Activated gamma-delta T cell treated with anti-CD3 and anti-CD28 coated beads, Interleukin-2, amount 50 U/mL, for 16 hours (primary cell): ENCODE results near the gene NSDHL.
A peak's percentile ranks its signal among the peaks of the same experiment; 100 is the strongest.
"Not testable (repeated sequence)": the region's sequence is repeated elsewhere in the genome, so short reads cannot be mapped to it uniquely, and the experiment has no call there.

ENCODE experiments used
- DNase-seq: peaks from one replicate; pipeline ENCODE4 v3.0.0-alpha.2; 2020; ENCODE audit warnings: low read depth

The NSDHL gene

DNA sequence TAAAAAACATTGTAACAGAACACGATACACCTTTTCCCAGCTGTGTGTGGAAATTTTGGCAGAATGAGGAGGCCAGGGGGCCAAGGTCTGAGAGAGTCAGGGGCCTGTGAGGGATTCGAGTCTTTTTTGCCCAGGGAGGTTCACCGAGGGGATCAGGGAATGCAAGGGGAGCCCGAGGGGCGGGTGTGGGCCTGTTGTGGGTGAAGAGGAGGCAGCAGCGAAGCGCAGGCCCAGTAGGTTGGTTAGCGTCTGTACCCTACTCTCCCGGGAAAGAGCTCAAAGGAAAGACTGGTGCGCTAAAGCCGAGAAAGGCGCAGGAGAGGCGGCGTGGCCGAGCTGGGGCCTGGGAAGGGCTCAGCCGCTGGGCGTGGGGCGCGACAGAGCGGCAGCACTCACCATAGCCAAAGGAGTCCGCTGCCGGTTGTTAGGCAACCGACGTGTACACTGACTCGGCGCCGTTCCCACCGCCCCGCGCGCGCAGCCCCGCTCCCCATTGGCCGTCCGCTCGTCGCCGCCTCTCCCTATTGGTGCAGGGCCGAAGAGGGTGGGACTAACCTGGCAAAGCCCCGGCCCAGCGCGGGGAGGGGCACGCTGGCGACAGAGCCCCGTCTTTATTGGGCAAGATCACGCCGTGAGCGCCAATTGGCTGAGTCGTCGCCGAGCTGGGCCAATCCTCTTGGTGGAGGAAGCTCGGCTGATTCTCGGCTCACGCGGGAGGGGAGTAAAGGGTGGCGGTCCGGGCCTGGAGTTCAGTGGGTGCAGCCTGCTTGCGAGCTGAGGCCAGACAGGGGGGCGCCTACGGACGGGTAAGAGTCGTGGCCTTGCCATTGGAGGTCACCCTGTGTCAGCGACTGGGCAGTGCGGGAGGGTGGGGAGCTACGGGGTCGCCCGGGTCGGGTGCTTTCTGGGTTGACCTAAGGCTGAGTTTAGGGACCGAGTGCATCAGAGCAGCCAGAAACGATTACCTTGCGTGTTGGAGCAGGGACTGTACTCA lies at the start of gene NSDHL, which contains the start of gene CETN2:
NSDHL (plus strand) TSS at position 752 of the 994 bp plus-strand sequence. CDS start 15,262 bp downstream, outside the sequence.
CETN2 (minus strand) TSS at position 446 of the 994 bp plus-strand sequence; CDS start at position 399, 47 bp downstream.
- peak; percentile 86 for DNase-seq

DNA sequence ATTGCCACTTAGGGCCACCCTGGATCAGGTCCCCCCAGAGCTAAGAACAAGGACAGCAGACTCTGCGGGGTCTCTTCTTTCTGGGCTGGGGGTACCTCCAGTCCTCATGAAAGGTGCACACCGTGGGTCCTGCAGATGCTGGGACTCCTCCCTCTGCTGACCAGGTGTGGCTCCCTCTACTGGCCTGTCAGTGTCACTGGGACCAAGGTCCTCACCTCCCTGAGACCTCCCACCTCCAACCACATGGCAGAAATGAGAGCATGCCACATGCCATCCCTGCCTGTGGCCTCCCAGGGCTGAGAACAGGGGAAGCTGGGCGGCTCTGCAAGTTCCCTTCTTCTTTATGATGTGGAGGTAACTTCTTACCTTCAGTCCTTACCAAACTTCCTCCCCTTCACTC lies 43.8 kb upstream of the NSDHL start:
- DNase-seq, result not testable (repeated sequence)

GRCh38 chrX:152798945-152799344 lies 31.9 kb upstream of the NSDHL start:
- no peak for DNase-seq

- no peak for DNase-seq
These were observed 24.8 kb upstream of the NSDHL start for GRCh38 chrX:152806035-152806434.

GRCh38 chrX:152810403-152810802 lies 20.5 kb upstream of the NSDHL start:
- DNase-seq, result no peak

DNA sequence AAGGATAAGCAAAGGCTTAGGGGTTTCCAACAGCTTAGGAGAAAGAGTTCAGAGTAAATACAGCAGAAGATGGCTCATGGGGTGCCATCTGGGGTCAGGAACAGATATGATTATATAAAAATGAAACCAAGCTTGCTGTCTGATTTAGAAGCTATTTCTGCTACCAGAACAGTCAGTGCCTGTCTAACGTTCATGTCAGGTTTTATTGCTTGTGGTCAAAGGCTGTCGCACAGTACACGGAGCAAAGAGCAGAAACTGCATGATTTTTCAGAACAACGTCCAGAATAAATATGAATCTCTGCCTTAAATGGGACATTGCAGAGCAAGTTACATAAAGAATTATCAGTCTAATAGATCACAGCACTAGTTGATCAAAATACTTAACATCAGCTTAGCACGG lies 17.7 kb upstream of the NSDHL start:
- no peak for DNase-seq

DNA sequence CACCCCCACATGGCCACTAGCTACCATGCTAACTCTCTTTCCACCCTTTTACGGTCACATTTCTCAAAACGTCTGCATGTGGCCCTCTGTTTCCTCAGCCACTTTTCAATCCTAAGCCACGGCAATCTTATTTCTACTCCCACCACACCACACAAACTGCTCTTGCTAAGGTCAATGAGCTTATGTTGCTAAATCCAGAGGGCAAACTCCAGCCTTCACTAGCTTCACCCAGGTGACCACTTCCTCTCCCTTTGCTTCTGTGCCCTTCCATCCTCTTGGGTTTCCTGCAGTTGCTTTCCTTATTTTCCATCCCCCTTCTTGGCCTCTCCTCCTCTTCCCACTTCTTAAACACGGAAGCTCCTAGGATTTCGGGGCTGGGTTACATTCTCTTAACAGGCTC lies 16.8 kb upstream of the NSDHL start:
- DNase-seq, result no peak

- no peak for DNase-seq
These were observed 13.6 kb upstream of the NSDHL start for GRCh38 chrX:152817078-152817764.

DNA sequence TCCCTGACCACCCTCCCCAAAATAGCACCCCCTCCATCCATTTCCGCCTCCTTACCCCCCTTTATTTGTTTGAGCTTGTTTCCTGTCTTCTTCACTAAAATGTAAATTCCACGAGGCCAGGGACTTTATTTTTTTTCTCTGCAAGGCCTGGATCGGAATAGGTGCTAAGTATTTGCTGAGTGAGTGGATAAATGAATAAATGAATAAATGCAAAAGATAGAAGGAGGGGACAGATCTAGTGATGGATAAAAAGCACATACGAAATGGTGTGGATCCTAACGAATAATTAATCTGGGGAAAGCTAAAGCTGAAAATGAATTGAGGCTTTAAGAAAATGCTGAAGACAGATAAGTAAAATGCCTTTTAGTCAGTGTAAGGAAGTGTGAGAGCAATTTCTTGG lies 12.5 kb upstream of the NSDHL start:
- DNase-seq, result no peak

DNA sequence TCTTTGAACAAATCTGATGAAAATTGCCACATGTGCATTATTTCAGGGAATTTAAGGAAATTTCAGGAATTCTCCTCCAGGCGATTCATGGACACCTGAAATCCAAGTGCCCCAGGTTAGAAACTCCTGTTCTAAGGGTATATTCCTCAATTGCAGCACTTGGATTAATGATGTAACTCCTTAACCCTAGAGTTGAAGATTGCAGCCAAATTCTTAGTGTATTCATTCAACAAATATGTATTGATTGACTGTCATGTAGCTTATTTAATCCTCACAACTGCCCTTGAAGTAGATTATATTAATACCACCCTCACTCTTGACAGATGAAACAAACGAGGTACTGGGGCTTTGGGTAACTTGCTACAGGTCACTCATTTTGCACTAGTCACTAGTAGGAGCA lies 11.6 kb upstream of the NSDHL start:
- no peak for DNase-seq

DNA sequence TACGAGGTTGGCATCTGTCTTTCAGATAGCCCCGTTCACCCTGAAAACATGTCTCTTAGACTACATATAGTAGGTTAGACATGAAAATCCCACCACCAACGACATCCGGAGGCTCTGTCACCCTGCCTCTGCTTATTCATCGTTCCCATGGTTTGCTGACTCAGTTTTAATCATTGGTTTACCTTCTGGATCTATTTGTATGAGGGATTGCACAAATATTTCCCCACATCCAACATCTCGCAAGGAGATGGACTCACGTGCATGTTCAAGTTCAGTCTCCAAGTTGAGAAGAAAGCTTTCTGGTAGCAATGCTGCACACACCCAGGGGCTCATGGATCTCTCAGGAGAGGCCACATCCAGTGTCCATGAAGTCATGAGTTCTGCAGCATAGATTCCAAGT lies 11.1 kb upstream of the NSDHL start:
- no peak for DNase-seq

DNA sequence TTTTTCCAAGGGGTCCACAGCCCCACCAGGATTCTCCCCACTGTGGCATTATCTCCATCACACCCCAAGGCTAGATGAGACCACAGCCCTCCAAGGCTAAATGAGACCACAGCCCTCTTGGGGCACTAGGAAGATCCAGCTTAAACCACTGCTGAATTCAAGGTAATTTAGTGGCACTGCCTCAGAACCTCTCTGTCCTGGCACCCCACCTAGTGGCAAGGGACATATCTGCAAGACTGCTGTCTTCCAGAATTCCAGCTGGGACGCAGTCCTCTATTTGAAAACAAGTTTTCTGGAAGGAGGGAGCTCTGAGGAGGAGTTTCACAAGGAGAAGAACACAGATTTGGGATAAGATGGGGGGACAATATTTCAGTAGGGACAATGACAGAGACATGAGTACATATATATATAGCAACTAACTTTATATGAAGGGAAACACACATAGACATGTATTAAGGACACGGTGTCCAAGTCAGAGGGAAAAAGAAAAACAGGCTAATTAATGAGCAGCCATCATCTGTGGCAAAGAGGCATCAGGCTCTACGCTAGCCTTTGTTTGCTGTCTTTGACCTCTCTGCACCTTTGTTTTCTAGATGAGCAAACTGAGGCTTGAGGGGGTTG lies 9.6 kb upstream of the NSDHL start:
- DNase-seq, result no peak

- DNase-seq, result no peak
These were observed 8.3 kb upstream of the NSDHL start for GRCh38 chrX:152822383-152823086.

DNA sequence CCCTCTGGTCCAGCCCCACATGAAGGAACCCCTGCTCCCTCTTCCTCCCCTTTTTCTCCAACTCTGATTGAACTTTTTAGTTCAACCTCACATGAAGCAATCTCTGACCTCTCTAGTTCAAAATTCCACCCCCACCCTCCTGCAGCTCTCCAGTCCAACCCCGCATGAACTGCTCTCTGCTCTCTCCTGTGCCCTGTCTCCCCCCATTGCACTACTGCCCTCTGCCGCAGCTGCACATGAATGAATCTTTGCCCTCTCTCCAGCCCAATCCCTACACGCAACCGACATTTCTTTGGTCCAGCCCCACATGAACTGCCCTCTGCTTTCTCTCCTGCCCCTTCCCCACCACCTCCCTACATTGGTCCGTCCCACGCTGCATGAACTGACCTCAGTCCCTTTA lies 7.2 kb upstream of the NSDHL start:
- no peak for DNase-seq

- DNase-seq, result no peak
These were observed 6.0 kb upstream of the NSDHL start for GRCh38 chrX:152824841-152825374.

DNA sequence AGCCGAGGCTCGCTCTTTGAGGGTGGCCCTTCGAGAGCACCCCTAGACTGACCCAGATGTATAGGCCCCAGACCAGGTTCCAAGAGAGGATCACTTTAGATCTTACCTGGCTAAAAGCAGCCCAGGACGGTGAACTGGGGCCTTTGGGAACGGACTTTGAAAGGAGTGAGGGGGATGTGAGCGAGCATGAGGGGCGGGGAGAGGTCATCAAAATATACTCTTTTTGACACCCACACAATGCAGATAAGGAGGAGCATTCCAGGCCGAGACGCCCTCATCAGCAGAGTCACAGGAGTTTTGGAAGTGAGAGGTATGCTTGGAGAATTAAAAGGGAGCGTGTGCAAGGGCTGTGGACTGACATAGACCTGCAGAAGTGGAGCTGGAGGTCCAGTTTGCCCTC lies 528 bp downstream of the NSDHL start:
- no peak for DNase-seq

DNA sequence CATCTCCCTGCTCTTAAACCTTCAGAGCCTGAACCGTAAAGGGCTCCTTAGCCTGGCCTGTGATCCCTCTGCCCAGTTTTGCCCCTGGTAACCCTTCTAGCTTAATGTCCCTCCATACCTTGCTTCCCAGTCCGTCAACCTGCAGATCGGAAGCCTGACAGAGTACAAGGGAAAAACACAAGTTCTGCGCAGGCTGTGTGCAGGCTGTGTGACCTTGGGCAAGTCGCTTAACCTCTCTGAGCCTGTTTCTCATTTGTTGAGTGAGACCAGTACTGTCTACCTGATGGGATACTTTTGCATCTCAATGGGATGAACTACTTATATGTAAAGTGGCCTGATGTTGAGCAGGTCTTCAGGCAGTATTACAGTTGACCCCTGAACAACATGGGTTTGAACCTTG lies 1.7 kb downstream of the NSDHL start:
- DNase-seq, result no peak

DNA sequence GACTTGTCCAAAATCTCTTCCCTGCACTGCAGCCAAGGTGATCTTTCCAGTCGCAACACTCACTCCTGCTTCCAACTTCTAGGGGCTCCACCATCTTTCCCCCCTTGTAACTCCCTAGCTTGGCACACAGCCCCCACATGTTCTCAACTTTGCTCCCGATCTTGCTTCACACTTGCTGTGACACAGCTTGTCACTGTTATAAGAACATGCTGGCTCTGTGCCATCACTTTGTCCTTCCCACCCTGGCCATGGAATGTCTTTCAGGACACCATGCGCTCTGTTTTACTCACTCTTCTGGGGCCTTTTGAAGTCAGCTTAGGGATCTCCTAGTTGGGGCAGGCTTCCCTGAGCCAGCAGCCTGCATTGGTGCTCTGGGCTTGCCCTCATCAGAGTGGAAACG lies 2.5 kb downstream of the NSDHL start:
- DNase-seq, result no peak

- not testable (repeated sequence) for DNase-seq
These were observed 4.6 kb downstream of the NSDHL start for GRCh38 chrX:152835470-152835869.

DNA sequence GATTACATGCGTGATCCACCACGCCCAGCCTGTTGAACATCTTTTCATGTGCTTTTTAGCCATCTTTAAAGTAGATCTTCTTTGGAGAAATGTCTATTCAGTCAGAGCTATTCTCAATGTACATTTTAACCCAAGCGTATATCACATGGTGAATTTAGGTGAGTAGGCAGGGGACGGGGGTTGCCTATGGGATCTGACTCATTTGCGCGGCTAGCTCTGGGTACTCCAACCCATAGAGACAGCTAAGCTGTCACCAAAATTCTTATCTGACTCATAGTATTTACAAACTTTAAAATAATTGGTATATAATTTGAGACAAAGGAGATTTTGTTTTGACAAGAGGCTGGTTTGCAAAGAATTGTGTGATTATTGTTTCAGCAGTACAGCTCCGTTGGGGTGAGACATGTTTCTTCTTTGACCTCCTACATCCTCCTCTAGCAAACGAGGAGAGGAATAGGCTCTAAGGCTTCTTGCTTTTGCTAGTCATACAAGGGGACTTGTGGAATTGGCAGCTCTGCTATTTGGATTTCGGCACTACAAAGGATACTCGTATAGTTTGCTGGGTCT lies 12.0 kb downstream of the NSDHL start:
- DNase-seq, result no peak

DNA sequence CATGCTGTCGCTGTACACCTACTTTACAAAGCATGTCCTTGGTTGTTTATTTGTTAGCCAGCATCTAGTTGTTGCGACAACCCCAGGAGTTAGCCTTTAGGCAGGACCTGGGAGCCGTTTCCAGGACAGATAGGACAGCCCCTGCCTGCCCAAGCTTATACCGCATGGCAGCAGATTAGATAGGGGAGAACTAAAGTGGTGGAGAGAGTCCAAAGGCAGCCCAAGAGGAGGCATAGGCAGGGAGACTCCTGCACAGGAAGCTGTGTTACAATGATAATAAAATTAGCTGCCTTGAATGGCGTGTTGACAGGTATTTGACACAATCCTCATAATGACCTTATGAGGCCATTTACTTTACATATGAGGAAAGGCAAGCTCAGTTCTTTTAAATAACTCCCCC lies 13.0 kb downstream of the NSDHL start:
- DNase-seq, result no peak
